Panc1 (cell line): Measurements from ENCODE around the gene IL15.
"Not testable (repeated sequence)": the region's sequence is repeated elsewhere in the genome, so short reads cannot be mapped to it uniquely, and the experiment has no call there.

Experiments
- CTCF ChIP-seq: fragments of 450-650 bp; IDR thresholded peaks from 2 replicates; pipeline ENCODE4 v1.5.1; 2017; ENCODE audit warnings: mild to moderate bottlenecking
- POLR2AphosphoS5 ChIP-seq: IDR thresholded peaks from 2 replicates; pipeline ENCODE4 v1.6.1; 2012; ENCODE audit warnings: mild to moderate bottlenecking, low read depth, low read length, moderate library complexity
- REST ChIP-seq, 2 experiments: IDR thresholded peaks; 2 replicates each; pipeline ENCODE4 v1.6.1; 2011 to 2012; ENCODE audit warnings: low read depth in 2 of 2, control low read depth in 1 of 2, low read length in 1 of 2, mild to moderate bottlenecking in 1 of 2, moderate library complexity in 1 of 2; ENCODE audit not compliant: insufficient read depth in 1 of 2

GRCh38 chr4:141604683-141605082 is 31.7 kb upstream of the IL15 start:
- not testable (repeated sequence) for TF ChIP-seq CTCF; REST (IDR thresholded peaks at IDR 0.05; ENCODE audit: insufficient read depth in 1 of 2, low read depth in 2 of 2, low read length in 1 of 2); POLR2AphosphoS5
